GM18907 (cell line): ENCODE results near the gene RAB4A.

Experiments
- ATAC-seq: cut with Tn5 transposase; IDR thresholded peaks from one replicate; pipeline ENCODE4 v1.9.1; 2021; ENCODE audit warnings: mild to moderate bottlenecking, moderate library complexity; ENCODE audit not compliant: unreplicated experiment

Gene RAB4A, protein sequence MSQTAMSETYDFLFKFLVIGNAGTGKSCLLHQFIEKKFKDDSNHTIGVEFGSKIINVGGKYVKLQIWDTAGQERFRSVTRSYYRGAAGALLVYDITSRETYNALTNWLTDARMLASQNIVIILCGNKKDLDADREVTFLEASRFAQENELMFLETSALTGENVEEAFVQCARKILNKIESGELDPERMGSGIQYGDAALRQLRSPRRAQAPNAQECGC

GRCh38 chr1:229270547-229271447, at the start of gene RAB4A:
Gene RAB4A (plus strand): TSS chr1:229271111. CDS start chr1:229271340, 229 bp downstream.
- peak; percentile 86 for ATAC-seq

- no peak for ATAC-seq
Measured at GRCh38 chr1:229222081-229222480, 48.8 kb upstream of the RAB4A start.

GRCh38 chr1:229223498-229223897, 47.4 kb upstream of the RAB4A start:
- ATAC-seq, result no peak

DNA sequence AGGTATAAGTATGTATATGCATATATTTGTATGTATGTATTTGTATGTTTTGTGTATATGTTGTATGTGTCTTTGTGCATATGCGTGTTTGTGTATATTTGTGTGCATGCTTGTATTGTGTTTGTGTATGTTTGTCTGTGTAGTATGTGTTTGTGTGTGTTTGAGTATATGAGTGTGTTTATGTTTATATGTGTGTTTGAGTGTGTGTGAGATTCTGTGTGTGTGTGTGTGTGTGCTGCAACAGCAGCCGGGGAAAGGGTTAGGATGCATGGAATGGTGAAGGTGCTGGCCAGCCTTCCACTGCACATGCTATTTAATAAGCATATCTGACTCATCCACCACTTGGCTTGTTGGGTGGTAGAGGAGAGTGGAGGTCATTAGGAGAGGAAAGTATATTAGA, 46.6 kb upstream of the RAB4A start:
- no peak for ATAC-seq

- no peak for ATAC-seq
Measured at GRCh38 chr1:229225331-229225782, 45.6 kb upstream of the RAB4A start.

DNA sequence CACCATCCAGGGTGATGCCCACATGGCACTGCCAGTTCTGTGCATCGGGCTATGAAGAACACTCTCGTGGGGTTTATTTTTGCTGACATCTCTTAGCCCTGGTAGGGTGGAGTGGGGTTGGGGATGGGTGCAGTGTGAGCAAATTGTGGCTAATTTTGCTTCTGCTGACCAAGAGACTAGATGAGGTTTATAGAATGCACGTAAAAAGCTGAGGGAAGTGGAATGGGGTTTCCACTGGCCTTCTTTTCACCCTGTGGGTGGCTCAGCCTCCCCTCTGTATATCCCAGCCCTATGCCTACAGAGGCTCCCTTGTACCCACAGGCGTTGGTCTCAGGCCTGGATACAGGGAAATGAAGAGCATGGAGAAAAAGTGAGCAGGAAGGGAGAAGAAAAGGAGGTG, 44.1 kb upstream of the RAB4A start:
- no peak for ATAC-seq

- peak; percentile 40 for ATAC-seq
Measured at GRCh38 chr1:229227298-229227919, 43.5 kb upstream of the RAB4A start.

GRCh38 chr1:229228522-229228921, 42.4 kb upstream of the RAB4A start:
- ATAC-seq, result no peak

DNA sequence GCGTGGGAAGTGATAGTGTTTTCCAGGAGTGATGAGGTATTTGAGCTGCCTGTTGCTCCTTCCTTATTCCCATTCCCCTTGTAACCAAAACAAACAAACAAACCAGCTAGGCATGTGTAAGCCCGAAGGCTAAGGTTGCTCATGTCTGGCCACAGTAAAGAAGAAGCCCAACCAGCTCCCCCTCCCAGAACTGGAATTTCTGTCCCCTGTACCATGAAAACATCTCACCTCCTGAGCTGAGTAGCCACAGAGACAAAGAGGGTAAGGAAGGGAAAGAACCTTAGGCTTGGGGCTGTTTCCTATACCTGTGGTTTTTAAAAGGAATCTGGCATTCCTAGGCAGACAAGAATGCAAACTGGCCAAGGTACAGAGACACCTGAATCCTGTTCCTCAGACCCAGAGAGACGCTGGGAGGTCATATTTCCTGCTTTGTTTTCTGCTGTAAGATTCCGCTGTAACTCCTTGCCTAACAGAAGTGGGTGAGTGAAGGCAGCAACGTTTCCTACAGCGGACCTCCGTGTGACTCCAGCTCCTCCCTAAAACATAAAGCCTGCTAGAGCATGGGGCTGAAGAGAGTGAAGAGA, 41.7 kb upstream of the RAB4A start:
- no peak for ATAC-seq

- ATAC-seq, result no peak
Measured at GRCh38 chr1:229229721-229230139, 41.2 kb upstream of the RAB4A start.

GRCh38 chr1:229230140-229230892, 40.6 kb upstream of the RAB4A start:
- peak; percentile 59 for ATAC-seq

DNA sequence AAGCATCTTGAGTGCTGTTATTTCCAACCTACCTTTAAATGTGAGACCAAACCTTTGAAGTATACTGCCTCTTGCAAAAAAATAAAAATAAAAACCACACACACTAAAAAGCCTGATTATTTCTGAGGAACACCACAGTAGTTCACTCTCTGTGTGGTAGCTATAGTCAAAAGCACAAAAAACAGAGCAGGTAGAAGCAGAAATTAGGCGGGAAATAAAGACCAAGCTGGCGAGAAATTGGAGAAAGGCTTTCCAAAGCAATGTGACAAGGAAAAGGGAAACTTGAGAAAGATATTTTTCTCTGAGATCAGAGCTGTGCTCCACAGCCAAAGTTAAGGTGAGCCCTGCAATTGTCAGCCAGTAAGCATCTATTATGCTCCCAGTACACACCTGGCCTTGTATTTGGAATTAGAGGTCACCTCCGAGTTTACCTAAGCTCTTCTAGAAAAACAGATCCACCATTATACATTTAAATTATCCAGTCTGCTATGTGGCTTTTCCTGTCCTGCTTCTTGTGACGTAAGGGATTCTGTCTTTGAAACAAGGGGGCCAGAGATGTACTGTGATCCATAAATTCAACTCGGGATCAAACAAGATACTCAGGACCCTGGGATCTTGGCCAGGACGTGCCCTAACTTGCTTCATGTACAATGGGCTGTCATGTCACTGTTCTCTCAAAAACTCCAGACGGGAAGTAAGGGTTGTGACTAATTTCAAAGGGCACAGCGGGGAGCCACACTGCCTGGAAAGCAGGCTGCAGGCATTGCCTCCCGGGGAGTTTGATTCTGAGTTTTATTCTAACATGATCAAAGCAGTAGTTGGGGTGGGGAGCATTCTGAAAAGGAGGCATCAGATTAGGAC, 39.8 kb upstream of the RAB4A start:
- ATAC-seq, result no peak

DNA sequence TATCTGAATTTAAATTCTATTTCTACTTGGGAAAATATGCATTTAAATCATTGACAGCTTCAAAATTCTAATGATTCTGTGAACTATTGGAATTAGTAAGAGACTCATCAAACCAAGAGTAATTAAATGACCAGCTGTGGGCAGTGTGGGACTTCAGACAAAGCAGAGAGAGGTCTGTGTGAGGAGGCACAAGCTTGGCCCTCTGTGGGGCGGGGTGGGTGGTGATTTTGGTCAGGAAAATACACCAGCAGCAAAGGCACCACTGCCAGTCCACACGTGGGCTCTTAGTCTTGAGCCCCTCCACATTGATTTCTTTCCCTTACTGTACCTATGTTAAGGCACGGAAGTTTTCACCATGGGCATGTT, 39.2 kb upstream of the RAB4A start:
- no peak for ATAC-seq

DNA sequence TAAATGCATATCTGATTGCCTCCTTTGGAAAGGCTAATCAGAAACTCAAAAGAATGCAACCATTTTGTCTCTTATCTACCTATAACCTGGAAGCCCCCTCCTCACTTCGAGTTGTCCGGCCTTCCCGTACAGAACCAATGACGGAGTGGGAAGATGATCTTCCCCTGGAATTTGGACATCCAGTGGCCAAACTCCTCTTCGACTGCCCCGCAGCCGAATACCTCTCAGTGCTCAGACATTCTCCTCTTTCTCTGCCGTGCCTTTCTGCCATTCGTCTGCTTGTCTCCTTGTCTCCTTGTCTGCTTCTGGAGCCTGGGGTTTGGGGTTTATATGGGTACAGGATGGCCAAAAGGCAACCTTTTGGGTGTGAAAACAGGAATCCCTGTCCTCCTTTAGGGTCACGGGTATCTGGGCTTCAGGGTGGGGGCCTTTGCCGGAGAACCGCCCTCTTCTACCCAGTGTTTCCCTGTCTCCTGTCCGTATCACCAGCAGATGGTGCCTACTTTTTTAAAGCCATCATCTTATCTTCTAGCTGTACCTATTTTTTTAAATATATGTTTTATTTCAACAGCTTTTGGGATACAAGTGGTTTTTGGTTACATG, 35.9 kb upstream of the RAB4A start:
- no peak for ATAC-seq

DNA sequence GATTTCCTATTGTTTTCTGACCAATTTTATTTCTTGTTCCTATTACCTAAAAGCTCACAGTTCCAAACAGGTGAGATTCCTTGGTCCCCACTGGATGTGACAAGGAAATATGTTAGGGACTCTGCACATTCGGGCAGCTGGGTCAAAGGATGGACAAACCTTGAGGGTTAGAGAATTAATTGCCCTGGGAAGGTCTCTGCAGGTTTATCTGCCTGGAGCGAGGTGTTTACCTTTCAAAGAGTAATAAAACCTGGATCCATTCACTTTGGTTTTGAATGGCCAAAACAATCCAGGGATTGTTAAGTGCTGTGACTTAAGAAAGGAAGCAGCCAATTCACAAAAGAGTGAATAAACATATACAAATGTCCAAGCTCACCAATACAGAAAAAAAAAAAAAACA, 33.6 kb upstream of the RAB4A start:
- ATAC-seq, result no peak

GRCh38 chr1:229238231-229238630, 32.7 kb upstream of the RAB4A start:
- no peak for ATAC-seq

DNA sequence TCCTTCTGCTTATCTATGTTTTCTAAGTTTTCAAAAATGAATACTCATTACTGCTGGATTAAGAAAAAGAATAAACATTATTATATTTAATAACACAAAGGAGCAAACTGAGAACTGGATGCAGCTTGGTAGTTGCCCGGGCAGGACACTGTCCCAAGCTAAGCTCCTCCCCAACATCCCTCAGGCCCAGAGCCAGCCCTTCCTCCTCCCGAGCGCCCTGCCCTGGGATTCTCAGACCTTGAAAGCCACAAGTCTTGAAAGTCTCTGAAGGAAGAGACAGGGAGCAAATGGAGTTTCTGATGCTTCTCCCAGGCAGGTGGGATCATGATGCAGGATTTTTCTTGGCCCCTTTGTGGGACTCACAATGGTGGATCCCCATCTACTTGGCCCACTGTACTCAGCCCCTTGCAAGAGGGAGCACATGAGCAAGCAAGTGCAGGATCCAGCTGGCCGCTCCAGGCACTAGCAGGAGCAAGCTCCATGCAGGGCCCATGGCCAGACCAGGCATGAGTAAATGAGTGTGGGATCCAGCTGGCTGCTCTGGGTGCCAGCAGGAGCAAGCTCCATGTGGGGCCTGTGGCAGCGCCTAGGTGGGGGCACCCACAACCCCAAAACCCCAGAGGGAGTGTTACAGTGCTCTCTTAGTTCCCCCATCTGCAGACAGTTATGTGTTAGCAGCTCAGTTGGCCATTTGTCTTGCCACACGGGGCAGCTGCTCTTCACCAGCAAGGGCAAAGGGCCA, 32.1 kb upstream of the RAB4A start:
- ATAC-seq, result no peak

- no peak for ATAC-seq
Measured at GRCh38 chr1:229240532-229240931, 30.4 kb upstream of the RAB4A start.

DNA sequence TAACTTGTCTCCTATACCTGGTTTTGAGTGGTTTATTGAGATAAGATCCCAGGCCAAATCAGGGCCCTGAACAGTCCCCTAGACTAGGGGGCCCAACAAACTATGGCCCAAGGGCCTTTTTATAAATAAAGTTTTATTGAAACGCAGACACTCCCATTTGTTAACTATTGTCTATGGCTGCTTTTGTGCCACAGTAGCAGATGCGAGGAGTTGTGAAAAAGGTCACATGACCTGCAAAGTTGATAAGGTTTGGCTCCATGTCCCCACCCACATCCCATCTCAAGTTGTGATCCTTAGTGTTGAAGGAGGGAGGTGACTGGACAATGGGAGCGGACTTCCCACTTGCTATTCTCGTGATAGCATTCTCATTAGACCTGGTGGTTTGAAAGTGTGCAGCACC, 29.5 kb upstream of the RAB4A start:
- ATAC-seq, result no peak
